GM12801 (cell line): Measurements from ENCODE around the gene TRAPPC2B.

Source experiments
- CTCF ChIP-seq: IDR thresholded peaks from one replicate; pipeline ENCODE4 v1.5.1; 2011; ENCODE audit warnings: control low read depth; ENCODE audit not compliant: insufficient read length; ENCODE audit errors: extremely low read depth

The TRAPPC2B gene

GRCh38 chr19:57362997-57363687 lies at the start of gene TRAPPC2B, which contains the start of gene ZNF547:
TRAPPC2B (plus strand) TSS chr19:57363551; CDS start chr19:57364834, 1,283 bp downstream.
ZNF547 (plus strand) TSS chr19:57363551; CDS start chr19:57368556, 5,005 bp downstream.
- TF ChIP-seq CTCF: no peak

- TF ChIP-seq CTCF: no peak
These were observed 49.2 kb upstream of the TRAPPC2B start for GRCh38 chr19:57314146-57314545.

GRCh38 chr19:57317503-57317902 lies 45.8 kb upstream of the TRAPPC2B start:
- no peak for TF ChIP-seq CTCF

- TF ChIP-seq CTCF: no peak
These were observed 43.5 kb upstream of the TRAPPC2B start for GRCh38 chr19:57319869-57320179.

GRCh38 chr19:57320180-57321084 lies 42.9 kb upstream of the TRAPPC2B start, which contains the start of gene ZNF543:
ZNF543 (plus strand) TSS chr19:57320472; CDS start chr19:57320854, 382 bp downstream.
- TF ChIP-seq CTCF: no peak

- TF ChIP-seq CTCF: no peak
These were observed 42.2 kb upstream of the TRAPPC2B start for GRCh38 chr19:57321116-57321515.

- TF ChIP-seq CTCF: no peak
These were observed 41.6 kb upstream of the TRAPPC2B start for GRCh38 chr19:57321751-57322150.
